ENCODE data around the gene FNDC1. TPM values are rescaled to one million over a fixed set of nuclear protein-coding genes. Genes with fewer than 3 reads are reported as not detected.

Gene FNDC1
- total RNA-seq, 1 experiment from 2014 or later: 0.23 TPM

DNA sequence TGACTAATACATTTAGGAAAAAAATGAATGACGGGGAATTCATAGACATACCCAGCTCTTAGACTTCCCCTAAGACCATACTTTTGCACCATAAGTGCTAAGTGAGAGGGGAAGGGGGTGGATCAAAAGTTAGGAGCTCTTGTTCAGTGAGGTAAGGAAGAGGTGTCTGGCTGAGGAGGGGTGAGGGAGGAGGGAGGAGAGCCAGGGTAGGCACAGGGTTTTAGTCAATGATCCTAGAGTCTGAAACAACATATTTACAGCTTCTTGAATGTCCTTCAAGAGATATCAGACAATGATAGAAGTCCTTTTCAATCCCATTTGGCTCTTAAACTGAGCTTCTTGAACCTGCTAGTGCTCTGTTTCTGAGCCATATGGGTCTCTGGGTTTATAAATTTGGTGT, 135.4 kb downstream of the FNDC1 start:
- DNase-seq (ENCODE audit: low read depth, low spot score): no peak
- no TSS peak for BruUV-seq (replicated peaks)
- ChIA-PET POLR2A (no interaction called here), CTCF (no interaction called here)
- intact Hi-C loops (cut with micrococcal nuclease; ENCODE audit: unreplicated experiment) (no loop called here), in situ Hi-C loops (cut with HindIII; ENCODE audit: low pct_unique_long_range_greater_than_20kb, low sequenced_read_pairs) (no loop called here)
- no peaks in the 10 kb centered on the region for H3K4me1 ChIP-seq (ENCODE audit: control insufficient read depth, insufficient read depth, low read length)
- no peak overlapping the region for H3K4me3 ChIP-seq (ENCODE audit: low read depth in 2 of 2, low read length in 2 of 2)
- H3K9me3 ChIP-seq (ENCODE audit: control insufficient read depth, insufficient read depth, low read depth, low read length): no peaks in the 10 kb centered on the region
- no peak overlapping the region for H3K27ac ChIP-seq (ENCODE audit: low read length)
- TF ChIP-seq SIN3A (IDR thresholded peaks at IDR 0.05; ENCODE audit: borderline replicate concordance, insufficient read depth, low read depth, low read length): no peak
- TF ChIP-seq, protein P1, sequence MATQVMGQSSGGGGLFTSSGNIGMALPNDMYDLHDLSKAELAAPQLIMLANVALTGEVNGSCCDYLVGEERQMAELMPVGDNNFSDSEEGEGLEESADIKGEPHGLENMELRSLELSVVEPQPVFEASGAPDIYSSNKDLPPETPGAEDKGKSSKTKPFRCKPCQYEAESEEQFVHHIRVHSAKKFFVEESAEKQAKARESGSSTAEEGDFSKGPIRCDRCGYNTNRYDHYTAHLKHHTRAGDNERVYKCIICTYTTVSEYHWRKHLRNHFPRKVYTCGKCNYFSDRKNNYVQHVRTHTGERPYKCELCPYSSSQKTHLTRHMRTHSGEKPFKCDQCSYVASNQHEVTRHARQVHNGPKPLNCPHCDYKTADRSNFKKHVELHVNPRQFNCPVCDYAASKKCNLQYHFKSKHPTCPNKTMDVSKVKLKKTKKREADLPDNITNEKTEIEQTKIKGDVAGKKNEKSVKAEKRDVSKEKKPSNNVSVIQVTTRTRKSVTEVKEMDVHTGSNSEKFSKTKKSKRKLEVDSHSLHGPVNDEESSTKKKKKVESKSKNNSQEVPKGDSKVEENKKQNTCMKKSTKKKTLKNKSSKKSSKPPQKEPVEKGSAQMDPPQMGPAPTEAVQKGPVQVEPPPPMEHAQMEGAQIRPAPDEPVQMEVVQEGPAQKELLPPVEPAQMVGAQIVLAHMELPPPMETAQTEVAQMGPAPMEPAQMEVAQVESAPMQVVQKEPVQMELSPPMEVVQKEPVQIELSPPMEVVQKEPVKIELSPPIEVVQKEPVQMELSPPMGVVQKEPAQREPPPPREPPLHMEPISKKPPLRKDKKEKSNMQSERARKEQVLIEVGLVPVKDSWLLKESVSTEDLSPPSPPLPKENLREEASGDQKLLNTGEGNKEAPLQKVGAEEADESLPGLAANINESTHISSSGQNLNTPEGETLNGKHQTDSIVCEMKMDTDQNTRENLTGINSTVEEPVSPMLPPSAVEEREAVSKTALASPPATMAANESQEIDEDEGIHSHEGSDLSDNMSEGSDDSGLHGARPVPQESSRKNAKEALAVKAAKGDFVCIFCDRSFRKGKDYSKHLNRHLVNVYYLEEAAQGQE (IDR thresholded peaks at IDR 0.05; ENCODE audit: insufficient read depth in 1 of 2, low read depth in 2 of 2, low read length in 1 of 2): no peak
- no peak for TF ChIP-seq TCF7L2 (IDR thresholded peaks at IDR 0.05; ENCODE audit: low read depth, low read length)
- TF ChIP-seq, protein P2, sequence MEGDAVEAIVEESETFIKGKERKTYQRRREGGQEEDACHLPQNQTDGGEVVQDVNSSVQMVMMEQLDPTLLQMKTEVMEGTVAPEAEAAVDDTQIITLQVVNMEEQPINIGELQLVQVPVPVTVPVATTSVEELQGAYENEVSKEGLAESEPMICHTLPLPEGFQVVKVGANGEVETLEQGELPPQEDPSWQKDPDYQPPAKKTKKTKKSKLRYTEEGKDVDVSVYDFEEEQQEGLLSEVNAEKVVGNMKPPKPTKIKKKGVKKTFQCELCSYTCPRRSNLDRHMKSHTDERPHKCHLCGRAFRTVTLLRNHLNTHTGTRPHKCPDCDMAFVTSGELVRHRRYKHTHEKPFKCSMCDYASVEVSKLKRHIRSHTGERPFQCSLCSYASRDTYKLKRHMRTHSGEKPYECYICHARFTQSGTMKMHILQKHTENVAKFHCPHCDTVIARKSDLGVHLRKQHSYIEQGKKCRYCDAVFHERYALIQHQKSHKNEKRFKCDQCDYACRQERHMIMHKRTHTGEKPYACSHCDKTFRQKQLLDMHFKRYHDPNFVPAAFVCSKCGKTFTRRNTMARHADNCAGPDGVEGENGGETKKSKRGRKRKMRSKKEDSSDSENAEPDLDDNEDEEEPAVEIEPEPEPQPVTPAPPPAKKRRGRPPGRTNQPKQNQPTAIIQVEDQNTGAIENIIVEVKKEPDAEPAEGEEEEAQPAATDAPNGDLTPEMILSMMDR (IDR thresholded peaks at IDR 0.05): no peak
- TF ChIP-seq POLR2AphosphoS5 (IDR thresholded peaks at IDR 0.05; ENCODE audit: low read depth, low read length): no peak
- ATAC-seq: no peak
- peaks cover 6% of the 10 kb centered on the region for H3K27me3 ChIP-seq (ENCODE audit: control insufficient read depth, insufficient read depth, low read length)
- no peaks in the 10 kb centered on the region for H3K36me3 ChIP-seq (ENCODE audit: control insufficient read depth, insufficient read depth, low read length)

DNA sequence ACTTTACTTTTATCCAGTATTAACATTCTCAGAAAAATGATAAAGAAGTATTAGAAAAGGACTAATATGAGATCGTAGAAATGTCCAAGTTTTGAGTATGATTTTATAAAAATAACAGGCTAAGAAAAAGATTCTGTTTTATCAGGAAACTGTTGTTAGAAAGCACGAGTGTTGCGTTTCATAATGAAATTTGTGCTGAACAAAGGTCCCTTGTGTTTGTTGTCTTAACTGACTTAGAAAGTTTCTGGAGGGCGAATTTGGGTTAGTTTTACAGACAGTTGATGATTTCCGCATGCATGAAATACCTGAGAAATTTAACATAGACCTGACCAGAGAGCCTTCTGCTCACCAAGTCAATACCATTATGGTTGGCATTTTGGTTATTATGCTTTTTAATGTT, 136.0 kb downstream of the FNDC1 start:
- POLR2A ChIA-PET: no interaction called here
- BruUV-seq (replicated peaks): no TSS peak

More for the DNA sequence above, 136.0 kb downstream of the FNDC1 start:
- in situ Hi-C loops (cut with HindIII; ENCODE audit: low pct_unique_long_range_greater_than_20kb, low sequenced_read_pairs) (no loop called here), intact Hi-C loops (cut with micrococcal nuclease; ENCODE audit: unreplicated experiment) (no loop called here)
- CTCF ChIA-PET: no interaction called here
- Histone ChIP-seq H3K36me3 (ENCODE audit: control insufficient read depth, insufficient read depth, low read length) (no peaks in the 10 kb centered on the region), H3K9me3 (ENCODE audit: control insufficient read depth, insufficient read depth, low read depth, low read length) (no peaks in the 10 kb centered on the region), H3K4me1 (ENCODE audit: control insufficient read depth, insufficient read depth, low read length) (no peaks in the 10 kb centered on the region), H3K27ac (ENCODE audit: low read length) (no peak overlapping the region), H3K4me3 (ENCODE audit: low read depth in 2 of 2, low read length in 2 of 2) (no peak overlapping the region), H3K27me3 (ENCODE audit: control insufficient read depth, insufficient read depth, low read length) (peaks cover 6% of the 10 kb centered on the region)
- no peak for ATAC-seq
- TF ChIP-seq TCF7L2 (IDR thresholded peaks at IDR 0.05; ENCODE audit: low read depth, low read length) (no peak), SIN3A (IDR thresholded peaks at IDR 0.05; ENCODE audit: borderline replicate concordance, insufficient read depth, low read depth, low read length) (no peak), POLR2AphosphoS5 (IDR thresholded peaks at IDR 0.05; ENCODE audit: low read depth, low read length) (no peak)
- TF ChIP-seq, protein P1 (IDR thresholded peaks at IDR 0.05; ENCODE audit: insufficient read depth in 1 of 2, low read depth in 2 of 2, low read length in 1 of 2): no peak
- TF ChIP-seq, protein P2 (IDR thresholded peaks at IDR 0.05): no peak
- no peak for DNase-seq (ENCODE audit: low read depth, low spot score)
